DMS114 treated with DMSO at 0.1 percent for 48 hours (cell line): ENCODE results near the gene ZFP57.

Source experiments
- DNase-seq: peaks from one replicate; lab custom pipeline; 2025; ENCODE audit not compliant: unreplicated experiment; lab: John Stamatoyannopoulos, UW

The ZFP57 gene

DNA sequence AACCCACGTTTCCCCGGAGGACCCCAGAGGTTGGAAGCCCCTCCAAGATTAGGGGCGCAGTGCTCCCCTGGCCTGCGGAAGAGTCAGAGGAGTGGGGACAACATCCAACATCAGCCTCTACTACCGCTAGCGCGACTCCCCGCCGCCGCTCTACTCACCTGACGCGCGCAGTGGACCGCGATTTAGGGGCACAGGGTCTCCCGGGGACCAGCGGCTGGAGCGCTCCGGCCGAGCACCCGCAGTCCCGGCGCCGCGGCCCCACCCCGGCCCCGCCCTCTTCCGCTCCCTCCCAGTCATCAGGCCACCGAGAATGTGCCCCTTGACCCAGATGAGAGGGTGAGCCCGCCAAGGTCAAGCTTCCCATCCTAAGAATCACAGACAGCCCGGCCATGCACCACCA lies at the start of gene ZFP57:
Gene ZFP57 (minus strand): TSS at position 249 of the 400 bp plus-strand sequence. CDS start 4,149 bp downstream, outside the sequence.
- no peak for DNase-seq

DNA sequence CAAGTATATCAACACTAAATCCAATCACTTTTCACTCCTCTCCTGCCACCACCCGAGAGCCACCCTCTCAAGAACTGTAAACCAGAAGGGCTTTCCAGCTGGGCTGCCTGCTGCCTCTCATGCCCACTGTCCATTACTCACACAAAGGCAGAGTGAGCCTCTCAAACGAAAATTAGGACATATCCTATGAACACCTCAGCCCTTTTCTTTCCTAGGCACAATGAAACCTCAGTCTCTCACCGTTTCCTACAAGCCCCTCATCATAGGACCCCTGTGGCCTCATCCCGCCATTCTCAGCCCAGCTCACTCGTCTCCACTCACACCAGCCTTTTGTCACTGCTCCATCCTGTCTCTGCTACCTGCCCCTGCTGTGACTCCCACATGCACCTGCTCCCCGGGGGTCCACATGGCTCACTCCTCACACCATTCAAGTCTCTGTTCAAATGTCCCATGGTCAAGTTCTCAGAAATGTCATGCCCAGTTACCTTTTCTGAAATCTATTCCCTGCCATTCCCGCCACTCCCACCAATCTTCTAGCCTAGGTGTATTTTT lies 49.7 kb upstream of the ZFP57 start:
- no peak for DNase-seq

DNA sequence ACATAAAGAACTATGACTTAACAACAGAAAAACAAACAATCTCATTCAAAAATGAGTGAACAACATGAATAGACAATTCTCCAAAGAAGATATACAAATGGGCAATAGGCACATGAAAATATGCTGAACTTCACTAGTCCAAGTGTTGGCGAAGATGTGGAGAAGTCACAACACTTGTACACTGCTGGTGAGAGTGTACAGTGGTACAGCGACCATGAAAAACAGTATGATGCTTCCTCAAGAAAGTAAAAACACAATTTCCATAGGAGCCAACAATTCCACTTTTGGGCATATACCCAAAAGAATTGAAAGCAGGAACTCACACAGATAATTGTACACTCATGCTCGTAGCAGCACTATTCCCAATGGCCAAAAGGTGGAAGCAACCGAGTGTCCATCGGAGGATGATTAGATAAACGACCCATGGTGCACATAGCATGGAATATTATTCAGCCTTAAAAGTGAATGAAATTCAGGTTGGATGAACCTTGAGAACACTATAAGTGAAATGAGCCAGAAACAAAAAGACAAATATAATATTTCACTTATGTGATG lies 48.9 kb upstream of the ZFP57 start:
- no peak for DNase-seq

DNA sequence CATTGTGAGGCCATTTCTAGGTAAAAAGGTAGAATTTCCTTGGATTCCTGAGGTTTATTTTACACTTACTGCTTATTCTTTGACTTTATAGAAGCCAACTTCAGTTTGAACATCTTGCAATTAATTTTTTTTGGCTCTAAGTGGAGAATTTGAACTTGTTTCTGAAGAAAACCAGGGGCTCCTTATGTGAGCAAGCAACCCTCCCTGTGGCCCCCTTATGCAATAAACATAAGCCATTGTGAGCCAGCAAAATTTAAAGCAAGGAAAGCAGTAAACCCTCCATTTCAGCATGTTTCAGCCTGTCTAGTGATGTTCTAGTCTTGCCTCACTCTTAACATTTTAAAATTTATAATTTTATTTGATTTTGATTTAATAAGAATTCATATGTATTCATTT lies 47.9 kb upstream of the ZFP57 start:
- DNase-seq = no peak

DNA sequence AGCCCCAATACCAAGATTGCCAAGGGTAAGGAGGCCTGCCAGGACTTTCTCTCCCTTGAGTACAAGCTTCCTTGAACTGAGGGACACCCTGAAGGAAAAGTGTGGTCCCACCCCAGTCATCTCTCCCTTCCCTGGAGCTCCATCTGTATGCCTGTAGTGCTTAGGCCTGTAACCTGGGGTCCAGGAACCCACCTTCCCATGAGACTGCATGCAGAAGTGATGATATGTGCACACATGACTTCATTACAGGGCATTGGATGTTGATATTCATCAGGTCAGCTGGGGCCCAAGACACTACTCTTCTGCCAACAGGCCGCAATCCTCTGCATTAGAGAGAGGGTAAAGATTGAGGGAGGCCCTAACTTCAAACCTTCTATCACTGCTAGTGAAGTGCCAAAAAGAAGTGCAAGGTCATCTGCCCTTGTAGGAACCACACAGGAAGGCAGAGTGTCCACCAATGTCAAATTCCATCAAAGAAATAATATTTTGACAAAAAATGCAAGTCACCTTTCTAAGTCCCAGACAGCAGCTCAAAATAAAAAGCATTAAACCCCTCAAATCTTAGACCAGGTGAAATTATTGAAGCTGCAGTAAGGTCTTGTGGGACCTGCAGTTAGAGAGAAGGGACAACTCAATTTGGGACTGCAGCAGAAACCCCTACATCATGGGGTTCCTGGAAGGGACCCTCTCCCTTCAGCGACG lies 47.4 kb upstream of the ZFP57 start:
- DNase-seq = no peak

DNA sequence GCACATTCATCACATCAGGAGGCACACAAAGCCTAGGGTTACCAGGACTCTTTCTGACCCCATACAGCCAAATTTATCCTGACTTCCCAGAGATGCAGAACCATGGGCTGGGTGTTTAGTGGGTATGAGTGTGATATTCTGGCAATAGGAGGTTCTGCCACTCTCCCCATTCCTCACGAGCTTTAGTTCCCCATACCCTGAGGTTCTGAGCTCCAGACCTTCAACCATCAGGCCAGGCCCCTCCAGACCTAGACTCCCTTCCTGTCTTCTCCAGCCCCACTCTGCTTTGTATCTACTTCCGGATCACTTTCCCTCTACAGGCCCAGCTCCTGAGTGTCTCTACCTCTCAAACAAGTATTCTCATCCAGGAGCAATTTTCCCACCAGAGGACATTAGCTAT lies 46.7 kb upstream of the ZFP57 start:
- no peak for DNase-seq

DNA sequence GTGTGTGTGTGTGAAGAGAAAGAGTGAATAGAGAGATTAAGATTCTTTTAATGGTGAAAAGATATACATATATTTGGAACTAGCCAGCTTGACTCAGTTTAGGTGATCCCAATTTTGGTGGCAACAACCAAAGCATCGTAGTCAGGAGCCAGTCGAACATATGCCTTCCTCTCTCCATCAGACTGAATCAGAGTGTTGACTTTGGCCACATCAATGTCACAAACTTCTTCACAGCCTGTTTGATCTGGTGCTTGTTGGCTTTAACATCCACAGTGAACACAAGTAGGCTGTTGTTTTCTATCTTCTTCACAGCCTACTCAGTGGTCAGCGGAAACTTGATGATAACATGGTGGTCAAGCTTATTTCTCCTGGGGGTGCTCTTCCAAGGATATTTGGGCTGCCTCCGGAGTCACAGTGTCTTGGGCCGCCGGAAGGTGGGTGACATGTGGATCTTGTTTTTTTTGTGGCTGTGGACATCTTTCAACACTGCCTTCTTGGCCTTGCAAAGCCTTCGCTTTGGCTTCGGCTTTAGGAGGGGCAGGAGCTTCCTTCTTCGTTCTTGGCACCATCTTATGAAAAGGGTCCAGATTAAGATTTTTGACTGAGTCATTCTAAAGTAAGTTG lies 45.7 kb upstream of the ZFP57 start:
- DNase-seq = no peak

DNA sequence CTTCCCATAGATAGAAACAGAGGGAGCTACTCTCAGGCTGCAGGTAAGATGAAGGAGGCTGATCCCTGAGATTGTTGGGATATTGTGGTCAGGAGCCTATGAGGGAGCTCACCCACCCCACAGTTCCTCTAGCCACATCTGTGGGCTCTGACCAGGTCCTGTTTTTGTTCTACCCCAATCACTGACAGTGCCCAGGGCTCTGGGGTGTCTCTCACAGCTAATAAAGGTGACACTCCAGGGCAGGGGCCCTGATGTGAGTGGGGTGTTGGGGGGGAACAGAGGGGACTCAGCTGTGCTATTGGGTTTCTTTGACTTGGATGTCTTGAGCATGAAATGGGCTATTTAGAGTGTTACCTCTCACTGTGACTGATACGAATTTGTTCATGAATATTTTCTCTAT lies 45.0 kb upstream of the ZFP57 start:
- DNase-seq = no peak

DNA sequence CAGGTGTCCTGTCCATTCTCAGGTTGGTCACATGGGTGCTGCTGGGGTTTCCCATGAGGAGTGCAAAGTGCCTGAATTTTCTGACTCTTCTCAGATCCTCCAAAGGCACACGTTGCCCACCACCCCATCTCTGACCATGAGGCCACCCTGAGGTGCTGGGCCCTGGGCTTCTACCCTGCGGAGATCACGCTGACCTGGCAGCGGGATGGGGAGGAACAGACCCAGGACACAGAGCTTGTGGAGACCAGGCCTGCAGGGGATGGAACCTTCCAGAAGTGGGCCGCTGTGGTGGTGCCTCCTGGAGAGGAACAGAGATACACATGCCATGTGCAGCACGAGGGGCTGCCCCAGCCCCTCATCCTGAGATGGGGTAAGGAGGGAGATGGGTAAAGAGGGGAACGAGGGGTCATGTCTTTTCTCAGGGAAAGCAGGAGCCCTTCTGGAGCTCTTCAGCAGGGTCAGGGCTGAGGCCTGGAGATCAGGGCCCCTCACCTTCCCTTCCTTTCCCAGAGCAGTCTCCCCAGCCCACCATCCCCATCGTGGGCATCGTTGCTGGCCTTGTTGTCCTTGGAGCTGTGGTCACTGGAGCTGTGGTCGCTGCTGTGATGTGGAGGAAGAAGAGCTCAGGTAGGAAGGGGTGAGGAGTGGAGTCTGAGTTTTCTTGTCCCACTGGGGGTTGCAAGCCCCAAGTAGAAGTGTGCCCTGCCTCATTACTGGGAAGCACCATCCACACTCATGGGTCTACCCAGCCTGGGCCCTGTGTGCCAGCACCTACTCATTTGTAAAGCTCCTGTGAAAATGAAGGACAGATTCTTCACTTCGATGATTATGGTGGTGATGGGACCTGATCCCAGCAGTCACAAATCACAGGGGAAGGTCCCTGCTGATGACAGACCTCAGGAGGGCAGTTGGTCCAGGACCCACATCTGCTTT lies 44.3 kb upstream of the ZFP57 start:
- no peak for DNase-seq

DNA sequence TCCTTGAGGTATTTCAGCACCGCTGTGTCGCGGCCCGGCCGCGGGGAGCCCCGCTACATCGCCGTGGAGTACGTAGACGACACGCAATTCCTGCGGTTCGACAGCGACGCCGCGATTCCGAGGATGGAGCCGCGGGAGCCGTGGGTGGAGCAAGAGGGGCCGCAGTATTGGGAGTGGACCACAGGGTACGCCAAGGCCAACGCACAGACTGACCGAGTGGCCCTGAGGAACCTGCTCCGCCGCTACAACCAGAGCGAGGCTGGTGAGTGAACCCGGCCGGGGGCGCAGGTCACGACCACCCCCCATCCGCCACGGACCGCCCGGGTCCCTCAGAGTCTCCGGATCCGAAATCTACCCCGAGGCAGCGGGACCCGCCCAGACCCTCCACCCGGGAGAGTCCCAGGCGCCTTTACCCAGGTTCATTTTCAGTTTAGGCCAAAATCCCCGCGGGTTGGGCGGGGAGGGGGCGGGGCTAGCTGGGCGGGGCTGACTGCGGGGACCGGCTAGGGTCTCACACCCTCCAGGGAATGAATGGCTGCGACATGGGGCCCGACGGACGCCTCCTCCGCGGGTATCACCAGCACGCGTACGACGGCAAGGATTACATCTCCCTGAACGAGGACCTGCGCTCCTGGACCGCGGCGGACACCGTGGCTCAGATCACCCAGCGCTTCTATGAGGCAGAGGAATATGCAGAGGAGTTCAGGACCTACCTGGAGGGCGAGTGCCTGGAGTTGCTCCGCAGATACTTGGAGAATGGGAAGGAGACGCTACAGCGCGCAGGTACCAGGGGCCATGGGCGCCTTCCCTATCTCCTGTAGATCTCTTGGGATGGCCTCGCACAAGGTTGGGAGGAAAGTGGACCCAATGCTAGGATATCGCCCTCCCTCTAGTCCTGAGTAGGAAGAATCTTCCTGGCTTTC lies 43.0 kb upstream of the ZFP57 start:
- no peak for DNase-seq

DNA sequence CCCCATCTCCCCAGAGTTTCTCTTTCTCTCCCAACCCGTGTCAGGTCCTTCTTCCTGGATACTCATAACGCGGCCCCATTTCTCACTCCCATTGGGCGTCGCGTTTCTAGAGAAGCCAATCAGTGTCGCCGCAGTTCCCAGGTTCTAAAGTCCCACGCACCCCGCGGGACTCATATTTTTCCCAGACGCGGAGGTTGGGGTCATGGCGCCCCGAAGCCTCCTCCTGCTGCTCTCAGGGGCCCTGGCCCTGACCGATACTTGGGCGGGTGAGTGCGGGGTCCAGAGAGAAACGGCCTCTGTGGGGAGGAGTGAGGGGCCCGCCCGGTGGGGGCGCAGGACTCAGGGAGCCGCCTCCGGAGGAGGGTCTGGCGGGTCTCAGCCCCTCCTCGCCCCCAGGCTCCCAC lies 42.3 kb upstream of the ZFP57 start, which contains the start of gene HLA-F:
Gene HLA-F (plus strand): TSS at position 173 of the 404 bp plus-strand sequence. CDS start 30 bp downstream, at position 203.
- DNase-seq = peak; percentile 94

DNA sequence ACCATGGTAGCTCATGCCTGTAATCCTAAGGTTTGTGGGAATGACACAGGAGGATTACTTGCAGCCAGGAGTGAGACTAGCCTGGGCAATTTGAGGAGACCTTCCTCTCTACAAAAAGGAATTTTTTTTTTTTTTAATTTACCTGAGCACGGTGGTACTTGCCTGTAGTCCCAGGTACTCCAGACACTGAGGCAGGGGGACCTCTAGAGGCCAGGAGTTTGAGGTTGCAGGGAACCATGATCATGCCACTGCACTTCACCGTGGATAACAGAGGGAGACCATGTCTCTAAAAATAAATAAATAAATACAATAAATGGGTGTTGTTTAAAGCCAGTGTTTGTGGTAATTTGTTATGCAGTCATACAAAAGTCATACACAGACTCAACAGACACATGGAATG lies 39.9 kb upstream of the ZFP57 start:
- DNase-seq = no peak

DNA sequence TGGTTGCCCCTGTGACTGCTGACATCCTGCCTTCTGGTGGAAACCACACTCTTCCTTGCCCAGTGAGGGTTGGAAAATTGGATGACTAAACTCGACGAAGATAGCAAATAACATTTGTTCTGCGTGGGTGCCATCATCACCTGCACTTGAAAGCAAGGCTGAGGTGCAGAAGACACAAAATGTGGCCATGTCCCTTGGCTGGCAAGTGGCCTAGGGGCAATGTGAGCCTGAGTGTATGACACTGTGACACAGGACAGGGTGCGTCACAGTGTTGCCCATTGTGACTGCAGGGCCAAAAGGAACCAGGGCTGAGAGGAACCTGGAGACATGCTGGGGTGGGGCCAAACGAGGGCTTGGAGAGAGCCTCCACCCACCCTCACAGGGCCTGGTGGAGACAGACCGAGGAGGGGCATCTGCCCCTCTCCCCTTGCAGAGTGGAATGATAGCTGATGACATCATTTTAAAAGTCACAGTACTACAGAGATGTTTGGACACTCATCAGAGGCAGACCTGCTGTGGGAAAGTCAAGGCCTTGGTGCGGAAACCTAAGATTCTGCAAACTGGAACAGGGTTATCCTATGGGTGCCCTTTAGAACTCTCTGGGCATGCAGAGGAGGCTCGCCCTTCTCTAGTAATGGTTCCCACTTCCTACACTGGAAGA lies 29.5 kb upstream of the ZFP57 start:
- DNase-seq = no peak

DNA sequence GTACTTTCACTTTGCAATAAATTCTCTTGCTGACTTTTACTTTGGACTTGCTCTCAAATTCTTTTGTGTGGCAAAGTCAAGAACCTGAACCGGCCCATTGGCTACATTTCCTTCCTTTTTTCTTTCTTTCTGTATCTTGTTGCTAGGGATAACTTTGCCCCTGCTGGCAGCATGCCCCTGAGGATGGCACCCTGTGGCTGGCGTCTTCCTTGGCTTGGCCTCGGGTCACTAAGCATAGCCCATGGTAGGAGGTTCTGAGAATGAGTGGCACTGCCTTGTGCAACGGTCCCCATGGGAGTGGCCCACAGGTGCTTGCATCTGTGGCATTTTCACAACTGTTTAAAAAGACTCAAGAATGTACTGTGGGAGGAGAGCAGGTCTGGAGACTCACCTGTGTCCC lies 28.2 kb upstream of the ZFP57 start:
- no peak for DNase-seq

DNA sequence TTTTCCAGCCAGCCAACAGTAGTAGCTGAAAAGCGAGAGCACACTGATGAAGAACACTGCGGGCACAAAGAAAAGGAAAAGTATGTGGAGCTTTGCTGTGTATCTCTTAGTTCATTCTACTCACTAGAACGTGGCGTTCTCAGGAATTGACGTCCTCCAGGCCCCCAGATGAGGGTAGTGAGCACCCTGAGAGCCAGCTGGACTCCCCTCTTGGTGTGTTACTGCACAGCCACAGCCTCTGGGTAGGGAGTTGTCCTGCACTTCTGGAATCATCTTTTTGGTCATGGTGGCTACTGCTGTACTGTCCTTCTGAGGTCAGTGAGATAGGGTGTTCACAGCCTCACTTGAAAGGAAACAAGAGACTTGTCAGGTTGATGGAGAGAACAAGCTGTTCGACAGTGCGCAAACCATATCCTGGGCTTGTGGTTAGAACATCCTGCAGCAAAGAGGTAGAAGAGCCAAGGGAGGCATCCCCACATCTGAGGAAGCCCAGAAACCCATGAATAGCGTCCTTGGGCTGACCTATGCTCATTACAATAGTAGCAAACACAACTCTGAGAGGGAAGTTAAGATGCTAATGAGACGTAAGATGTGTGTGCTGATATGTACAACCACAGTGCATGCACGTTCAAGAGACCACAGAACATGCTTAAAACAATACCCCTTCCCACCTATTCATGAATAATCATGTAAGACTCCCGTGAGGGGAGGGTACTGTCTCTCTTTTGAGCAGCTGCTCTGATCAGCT lies 27.7 kb upstream of the ZFP57 start:
- no peak for DNase-seq

DNA sequence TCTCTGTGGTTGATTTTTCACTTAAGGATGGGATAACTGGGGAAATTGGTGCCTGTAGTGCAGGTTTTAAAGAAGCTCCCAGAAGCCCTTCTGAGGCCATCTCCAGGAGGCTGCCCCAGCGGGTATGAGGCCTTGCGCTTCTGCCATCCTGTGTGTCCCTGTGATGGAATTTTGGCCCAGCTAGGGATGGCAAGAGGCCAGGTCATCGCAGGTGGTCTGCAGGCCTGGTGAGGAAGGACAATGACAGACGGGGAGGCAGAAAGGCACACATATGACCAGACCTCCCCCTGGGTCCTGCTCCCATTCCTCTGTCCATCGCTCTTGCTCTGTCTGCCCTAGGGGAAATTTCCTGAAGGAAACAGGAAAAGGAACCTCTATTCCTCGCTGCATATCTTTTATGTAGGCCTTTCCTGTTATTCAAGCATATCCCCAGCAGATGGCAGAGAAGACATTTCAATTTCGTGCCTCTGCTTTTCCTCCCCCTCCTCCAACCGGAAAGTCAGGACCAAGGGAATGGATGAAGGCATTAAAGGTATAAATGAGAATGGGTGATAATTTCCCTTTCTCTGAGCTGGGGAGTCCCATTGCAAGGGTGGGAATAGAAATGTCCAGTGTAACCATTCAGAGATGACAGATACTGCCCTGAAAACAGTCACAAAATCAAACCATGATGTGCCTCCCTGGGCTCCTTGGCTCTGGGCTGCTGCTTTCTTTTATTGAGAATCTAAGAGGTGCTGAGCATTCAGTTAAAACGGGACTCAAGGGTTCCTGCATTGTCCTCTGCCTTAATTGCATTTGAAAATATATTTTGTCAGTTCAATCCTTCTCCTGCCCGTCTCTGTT lies 24.7 kb upstream of the ZFP57 start:
- peak; percentile 52 for DNase-seq

DNA sequence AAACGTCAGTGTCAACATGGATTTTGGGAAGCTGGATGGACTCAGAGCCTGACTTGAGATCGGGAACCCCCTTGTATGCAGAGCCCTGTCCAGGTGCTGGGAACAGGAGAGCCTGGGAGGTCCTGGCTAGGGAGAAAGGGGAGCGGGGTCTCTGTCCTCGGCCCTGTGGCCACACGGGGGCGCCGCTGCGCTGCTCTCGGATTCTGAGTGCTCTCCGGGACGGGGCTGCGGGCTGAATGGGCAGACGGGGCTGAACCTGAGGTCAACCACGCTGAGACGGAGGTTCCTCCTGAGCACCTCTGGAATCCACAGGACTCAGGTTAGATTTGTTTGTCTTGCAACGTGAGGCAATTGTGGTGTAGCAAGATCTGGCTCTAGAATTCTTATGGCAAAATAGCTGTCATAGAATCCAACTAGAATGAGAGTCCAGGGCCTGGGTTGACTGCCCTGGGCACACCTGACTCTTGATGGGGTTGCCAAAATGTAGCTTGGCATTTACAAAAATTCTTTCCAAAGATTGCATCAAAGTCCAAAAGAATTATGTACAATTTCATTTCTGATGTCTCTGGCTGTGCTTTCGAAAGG lies 21.7 kb upstream of the ZFP57 start:
- DNase-seq = no peak
